BE2C (cell line): ENCODE data around the gene TGFBI.

Experiments used
- DNase-seq: peaks from one replicate; pipeline ENCODE4 v3.0.0-alpha.2; 2020
- H3K27me3 ChIP-seq: fragments of 250-450 bp; sonication (Bioruptor Pico); 2 replicates; pipeline ENCODE4 v1.5.1; 2020; ENCODE audit warnings: mild to moderate bottlenecking
- H3K36me3 ChIP-seq: fragments of 250-450 bp; sonication (Bioruptor Pico); 2 replicates; pipeline ENCODE4 v1.5.1; 2020; ENCODE audit warnings: mild to moderate bottlenecking
- H3K4me1 ChIP-seq: fragments of 250-450 bp; sonication (Bioruptor Pico); 2 replicates; pipeline ENCODE4 v1.5.1; 2020
- H3K4me3 ChIP-seq: 2 replicates; pipeline ENCODE4 v1.5.1; 2011; ENCODE audit warnings: low read depth, low read length
- H3K9me3 ChIP-seq: fragments of 250-450 bp; sonication (Bioruptor Pico); 2 replicates; pipeline ENCODE4 v1.5.1; 2020
- CTCF ChIP-seq: IDR thresholded peaks from 2 replicates; pipeline ENCODE4 v1.5.1; 2012; ENCODE audit warnings: mild to moderate bottlenecking, low read depth, low read length

TGFBI gene

GRCh38 chr5:136066661-136067271 is 38.0 kb downstream of the TGFBI start:
- Histone ChIP-seq H3K9me3 (no peaks in the 10 kb centered on the region), H3K4me3 (no peak overlapping the region), H3K27me3 (no peaks in the 10 kb centered on the region), H3K4me1 (no peaks in the 10 kb centered on the region), H3K36me3 (no peaks in the 10 kb centered on the region)
- peak; percentile 24 for DNase-seq
- TF ChIP-seq CTCF: peak; percentile 24; the same call in 1 of the 2 replicates

- TF ChIP-seq CTCF: no peak
- Histone ChIP-seq H3K9me3 (no peaks in the 10 kb centered on the region), H3K4me1 (no peaks in the 10 kb centered on the region), H3K4me3 (no peak overlapping the region), H3K36me3 (no peaks in the 10 kb centered on the region), H3K27me3 (no peaks in the 10 kb centered on the region)
- DNase-seq: no peak
These were observed 38.6 kb downstream of the TGFBI start for GRCh38 chr5:136067422-136067821.

- no peak for DNase-seq
- H3K4me1 ChIP-seq: no peaks in the 10 kb centered on the region
- no peaks in the 10 kb centered on the region for H3K36me3 ChIP-seq
- no peak for TF ChIP-seq CTCF
- H3K4me3 ChIP-seq: no peak overlapping the region
- H3K27me3 ChIP-seq: no peaks in the 10 kb centered on the region
- H3K9me3 ChIP-seq: no peaks in the 10 kb centered on the region
These were observed 41.9 kb downstream of the TGFBI start for GRCh38 chr5:136070486-136071285.

GRCh38 chr5:136073714-136074529 is 45.1 kb downstream of the TGFBI start:
- peaks cover 4% of the 10 kb centered on the region; the same call in 1 of the 2 replicates for H3K27me3 ChIP-seq
- DNase-seq: no peak
- no peak overlapping the region for H3K4me3 ChIP-seq
- H3K36me3 ChIP-seq: no peaks in the 10 kb centered on the region
- TF ChIP-seq CTCF: no peak
- H3K9me3 ChIP-seq: no peaks in the 10 kb centered on the region
- H3K4me1 ChIP-seq: no peaks in the 10 kb centered on the region

GRCh38 chr5:136075466-136075891 is 46.7 kb downstream of the TGFBI start:
- TF ChIP-seq CTCF: no peak
- DNase-seq: no peak
- Histone ChIP-seq H3K9me3 (no peaks in the 10 kb centered on the region), H3K4me3 (no peak overlapping the region), H3K4me1 (no peaks in the 10 kb centered on the region), H3K27me3 (peaks cover 4% of the 10 kb centered on the region; the same call in 1 of the 2 replicates), H3K36me3 (no peaks in the 10 kb centered on the region)
